Measurements from ENCODE around the gene RITA1. TPM values are rescaled to one million over a fixed set of nuclear protein-coding genes. Genes with fewer than 3 reads are reported as not detected.

RITA1 gene
- total and polyA plus RNA-seq, 10 of the 15 experiments (the other 5 are each of a cell fraction or from before 2014, with no cell fraction given), result 2.3 to 39.9 (median 24.8) TPM

- TF ChIP-seq CEBPZ (IDR thresholded peaks at IDR 0.05; ENCODE audit: low read depth, low read length) (no peak), CREM (IDR thresholded peaks at IDR 0.05; ENCODE audit: low read depth) (no peak), STAT3 (IDR thresholded peaks at IDR 0.05; ENCODE audit: low read depth, low read length) (no peak), KLF5 (IDR thresholded peaks at IDR 0.05; ENCODE audit: partially characterized antibody) (no peak)
These were observed 48.4 kb downstream of the RITA1 start (continued) for GRCh38 chr12:113233967-113234366.

GRCh38 chr12:113234483-113234882 lies 49.0 kb downstream of the RITA1 start:
- TF ChIP-seq SMC3 (IDR thresholded peaks at IDR 0.05; ENCODE audit: borderline replicate concordance, low read length) (no peak), CBX5 (IDR thresholded peaks at IDR 0.05; ENCODE audit: low read depth) (no peak), RBBP5 (conservative IDR thresholded peaks at IDR 0.05) (no peak), WRNIP1 (IDR thresholded peaks at IDR 0.05; ENCODE audit: borderline replicate concordance, low read depth, low read length) (no peak), KDM1A (IDR thresholded peaks at IDR 0.05; ENCODE audit: borderline replicate concordance) (no peak), ZBED1 (IDR thresholded peaks at IDR 0.05; ENCODE audit: borderline replicate concordance) (no peak), JUNB (IDR thresholded peaks at IDR 0.05) (no peak), YY1 (IDR thresholded peaks at IDR 0.05; ENCODE audit: low read depth, low read length) (no peak), MYC (IDR thresholded peaks at IDR 0.05; ENCODE audit: insufficient read depth, insufficient read length, insufficient replicate concordance, low read length, severe bottlenecking) (no peak)
- in situ Hi-C loops (cut with MboI), result no loop called here
- Histone ChIP-seq H3K4me1 (ENCODE audit: control insufficient read depth, insufficient read depth, low read length) (peaks cover 42% of the 10 kb centered on the region), H3K9me3 (replicated peaks; ENCODE audit: control insufficient read depth, insufficient read depth, low read length) (no peaks in the 10 kb centered on the region), H3K79me2 (ENCODE audit: control insufficient read depth, insufficient read depth, low read length) (peaks cover 6% of the 10 kb centered on the region), H3K27ac (ENCODE audit: control insufficient read depth, insufficient read depth) (no peak overlapping the region), H3K4me2 (ENCODE audit: control insufficient read depth, insufficient read depth) (no peak overlapping the region), H4K20me1 (ENCODE audit: control insufficient read depth, insufficient read depth) (no peaks in the 10 kb centered on the region), H2AFZ (ENCODE audit: control insufficient read depth, low read depth, low read length) (no peak overlapping the region), H3K4me3 (no peak overlapping the region), H3K27me3 (replicated peaks in 1 of 2; ENCODE audit: control insufficient read depth in 2 of 2, insufficient read depth in 2 of 2, low read length in 1 of 2) (no peaks in the 10 kb centered on the region), H3K9ac (ENCODE audit: control insufficient read depth, insufficient read depth, low read length) (no peak overlapping the region), H3K36me3 (ENCODE audit: control insufficient read depth in 2 of 2, insufficient read depth in 2 of 2, low read length in 1 of 2) (peaks cover 7 to 28% of the 10 kb centered on the region in 2 experiments)
- ATAC-seq (no peak), DNase-seq (ENCODE audit: low read depth, low spot score) (no peak), FAIRE-seq (no peak)
- BruUV-seq (replicated peaks), result no TSS peak
- ChIA-PET SMC1A (ENCODE audit: uncharacterized antibody, unreplicated experiment) (interaction anchor here (1.0 to 15.7 kb wide), 6 partner anchors 11 to 50 kb away, joined by 3 to 237 read pairs (median 18); partner anchors contain the start of gene DDX54), POLR2A (interaction anchor here (1.3 to 7.6 kb wide), 3 partner anchors 11 to 30 kb away, joined by 3 to 74 read pairs (median 5); partner anchors contain the start of gene TPCN1), CTCF (interaction anchor here (1.0 to 2.6 kb wide), 4 partner anchors 11 to 47 kb away, joined by 3 to 11 read pairs (median 6); no protein-coding TSS in a partner anchor), RAD21 (ENCODE audit: unreplicated experiment) (interaction anchor here (6.6 kb wide), 1 partner anchor 12 kb away, joined by 47 read pairs; the partner anchor contains the start of gene TPCN1)
- 95% methylated on average over 4 of the region's 4 CpGs for WGBS (ENCODE audit: insufficient coverage, insufficient replicate concordance, low lambda C conversion rate, missing lambda C conversion rate)
- intact Hi-C loops (cut with micrococcal nuclease; ENCODE audit: unreplicated experiment), result no loop called here
